CD4-positive, alpha-beta T cell treated with Interleukin-2 at 100 ng/mL for 4 hours (primary cell): ENCODE measurements around the gene STXBP4.

Experiments
- DNase-seq: peaks from one replicate; pipeline ENCODE4 v3.0.0-alpha.2; 2020; ENCODE audit warnings: low spot score

Gene STXBP4

DNA sequence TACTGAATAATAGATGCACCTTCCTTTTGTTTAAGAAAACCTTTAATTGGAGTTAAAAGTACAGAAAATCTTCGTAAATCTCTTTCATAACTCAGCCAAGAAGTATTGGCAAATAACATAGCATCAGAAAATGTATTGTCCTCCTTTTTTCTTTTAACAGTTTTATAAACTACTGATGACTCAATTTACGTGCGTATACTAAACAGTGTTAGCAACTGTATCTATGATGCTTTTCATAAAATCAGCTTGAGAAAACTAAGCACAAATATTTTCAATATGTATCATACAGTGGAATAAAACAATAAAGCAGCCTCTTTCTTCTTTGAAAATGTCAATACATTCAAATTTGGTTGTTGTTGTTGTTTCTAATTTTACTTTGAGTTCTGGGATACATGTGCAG is 88.6 kb downstream of the STXBP4 start:
- DNase-seq: no peak

DNA sequence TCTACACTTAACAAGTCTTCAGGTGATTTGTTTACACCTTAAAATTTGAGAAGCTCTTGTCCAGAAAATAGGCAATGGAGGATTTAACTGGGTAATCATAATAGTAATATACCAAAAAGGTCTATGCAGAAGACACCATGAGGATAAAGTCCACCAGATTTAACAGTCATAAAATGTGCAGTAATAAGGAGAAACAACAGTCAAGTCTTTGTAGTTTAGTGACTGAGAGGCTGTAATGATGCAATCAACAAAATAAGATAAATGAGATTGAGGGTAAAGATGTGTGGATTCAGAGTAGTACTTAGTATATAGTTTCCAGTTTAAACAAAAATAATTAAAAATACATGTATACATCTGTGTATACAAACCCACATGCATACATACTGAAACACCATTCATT is 91.2 kb downstream of the STXBP4 start:
- DNase-seq: no peak

DNA sequence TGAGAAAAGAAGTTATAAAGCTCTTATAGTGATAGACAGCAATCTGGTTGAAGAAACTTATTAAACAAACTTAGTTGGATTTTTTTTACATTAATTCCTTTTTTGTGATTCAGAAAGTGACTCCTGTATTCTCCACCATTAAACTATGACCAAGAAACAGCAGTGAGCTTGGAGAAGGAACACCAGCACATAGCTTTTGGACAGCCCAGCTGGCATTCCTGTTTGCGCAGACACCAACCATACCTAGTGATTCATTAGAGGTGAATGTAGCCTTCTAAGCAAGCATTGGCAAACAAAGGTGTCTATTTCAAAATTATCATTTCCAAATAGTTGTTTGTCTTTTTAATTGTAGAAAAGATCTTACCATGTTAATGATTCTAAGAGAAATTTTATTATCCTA is 94.4 kb downstream of the STXBP4 start:
- DNase-seq: no peak

GRCh38 chr17:55063885-55064874 is 95.6 kb downstream of the STXBP4 start:
- peak; percentile 22 for DNase-seq

DNA sequence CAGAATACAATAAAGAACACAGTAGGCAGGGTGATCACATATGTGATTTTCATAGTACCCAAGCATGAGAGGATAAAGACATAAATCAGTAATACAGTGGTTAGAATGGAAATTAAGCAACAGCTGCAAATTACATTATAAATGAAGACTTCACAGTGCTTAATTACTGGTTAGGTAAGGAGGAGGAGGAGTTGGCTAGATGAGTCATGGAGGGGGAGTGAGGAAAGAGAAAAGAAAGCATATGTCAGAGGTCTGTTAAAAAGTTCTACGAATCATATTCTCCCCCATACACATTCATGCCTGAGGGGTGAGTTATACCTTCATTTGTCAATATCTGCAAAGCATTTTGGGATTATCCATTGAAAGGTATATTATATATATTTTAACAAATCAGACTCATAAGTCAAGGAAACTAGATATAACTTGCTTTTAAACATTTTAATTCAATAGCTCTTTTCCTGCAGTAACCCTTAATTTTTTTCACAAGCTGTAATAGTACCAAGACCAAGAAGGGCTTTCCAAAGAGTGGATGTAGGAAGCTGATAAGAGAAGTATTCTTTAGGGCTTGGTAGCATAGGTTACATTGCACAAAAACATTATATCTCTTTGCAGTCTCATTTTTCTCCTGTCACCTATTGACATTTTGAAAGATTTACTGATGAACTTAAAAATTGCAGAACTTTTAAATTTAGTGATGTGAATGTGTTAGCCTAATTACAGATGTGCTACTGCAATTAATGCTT is 99.3 kb downstream of the STXBP4 start:
- peak; percentile 34 for DNase-seq

GRCh38 chr17:55068862-55069811 is 100.6 kb downstream of the STXBP4 start:
- no peak for DNase-seq

DNA sequence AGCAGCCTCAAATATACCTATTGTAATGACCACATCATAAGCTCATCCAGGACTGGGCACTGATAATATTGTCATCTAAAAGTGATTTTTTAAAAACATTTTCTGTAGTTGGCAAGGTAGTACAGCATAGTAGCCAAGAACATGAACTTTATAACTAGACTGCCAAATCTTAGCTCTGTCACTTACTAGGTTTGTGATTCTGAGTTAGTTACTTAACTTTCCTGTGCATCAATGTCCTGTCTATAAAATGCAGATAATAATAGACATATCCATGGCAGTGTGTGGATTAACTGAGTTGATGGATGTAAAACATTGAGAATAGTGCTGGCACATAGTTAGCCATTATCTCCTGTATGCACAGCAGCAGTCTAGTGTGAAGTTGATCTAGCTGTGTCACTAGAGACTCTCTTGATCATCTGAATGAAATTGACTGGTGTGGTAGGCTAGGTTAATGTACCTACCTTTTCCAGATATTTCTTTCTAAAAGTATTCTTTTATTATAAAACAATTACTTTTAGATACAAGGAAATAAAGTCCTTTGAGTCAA is 101.5 kb downstream of the STXBP4 start:
- DNase-seq: no peak

DNA sequence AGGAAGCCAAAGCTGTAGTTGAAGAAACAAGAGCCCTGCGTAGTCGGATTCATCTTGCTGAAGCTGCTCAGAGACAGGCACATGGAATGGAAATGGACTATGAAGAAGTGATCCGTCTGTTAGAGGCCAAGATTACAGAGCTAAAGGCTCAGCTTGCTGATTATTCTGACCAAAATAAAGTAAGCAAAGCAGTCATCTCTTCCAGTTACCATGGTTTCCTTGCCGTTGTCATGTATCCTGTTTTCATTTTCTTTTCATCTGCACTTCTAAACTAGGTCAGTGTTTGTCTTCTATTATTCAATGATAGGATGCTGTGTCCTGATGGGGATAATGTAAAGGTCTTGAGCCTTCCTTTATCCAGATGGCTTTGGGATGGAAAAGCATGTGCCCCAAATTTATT is 104.3 kb downstream of the STXBP4 start:
- peak; percentile 57 for DNase-seq

- peak; percentile 5 for DNase-seq
These were observed 104.9 kb downstream of the STXBP4 start for GRCh38 chr17:55073467-55073866.

GRCh38 chr17:55081559-55081958 is 113.0 kb downstream of the STXBP4 start:
- DNase-seq: no peak

DNA sequence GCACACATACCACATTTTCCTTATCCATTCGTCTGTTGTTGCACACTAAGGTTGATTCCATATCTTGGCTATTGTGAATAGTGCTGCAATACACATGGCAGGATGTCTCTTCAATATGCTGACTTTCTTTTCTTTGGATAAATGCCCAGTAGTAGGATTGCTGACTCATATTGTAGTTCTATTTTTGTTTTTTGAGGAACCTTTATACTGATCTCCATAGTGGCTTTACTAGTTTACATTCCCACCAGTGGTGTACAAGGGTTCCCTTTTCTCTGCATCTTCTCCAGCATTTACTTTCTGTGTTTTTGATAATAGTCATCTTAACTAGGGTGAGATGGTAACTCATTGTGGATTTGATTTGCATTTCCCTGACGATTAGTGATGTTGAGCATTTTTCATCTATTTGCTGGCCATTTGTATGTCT is 118.1 kb downstream of the STXBP4 start:
- no peak for DNase-seq

DNA sequence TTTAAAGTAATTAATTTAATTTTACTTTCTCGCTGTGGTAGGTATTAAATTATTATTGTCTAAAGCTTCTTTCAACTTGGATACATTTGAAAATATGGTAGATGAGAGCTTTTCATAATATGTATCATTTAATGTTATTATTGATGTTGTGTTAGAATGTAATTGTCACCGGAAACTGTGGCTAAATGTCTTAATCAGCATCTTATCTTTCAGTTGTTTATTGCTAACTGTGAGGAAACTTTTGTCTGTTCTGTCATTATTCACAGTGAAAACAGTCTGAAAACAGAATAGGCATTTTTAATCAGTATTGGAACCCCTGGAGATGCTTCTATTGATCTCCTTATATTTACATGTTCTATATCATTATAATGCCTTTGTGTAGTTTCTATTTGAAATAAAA is 120.7 kb downstream of the STXBP4 start:
- peak; percentile 35 for DNase-seq

- peak; percentile 73 for DNase-seq
These were observed 121.5 kb downstream of the STXBP4 start for GRCh38 chr17:55090079-55090492.

GRCh38 chr17:55093353-55093752 is 124.8 kb downstream of the STXBP4 start:
- DNase-seq: peak; percentile 50

GRCh38 chr17:55098765-55099164 is 130.2 kb downstream of the STXBP4 start:
- DNase-seq: no peak

- DNase-seq: no peak
These were observed 142.0 kb downstream of the STXBP4 start for GRCh38 chr17:55110521-55110920.

- DNase-seq: no peak
These were observed 145.7 kb downstream of the STXBP4 start for GRCh38 chr17:55114283-55114682.

GRCh38 chr17:55116440-55116914 is 147.9 kb downstream of the STXBP4 start:
- DNase-seq: peak; percentile 30

DNA sequence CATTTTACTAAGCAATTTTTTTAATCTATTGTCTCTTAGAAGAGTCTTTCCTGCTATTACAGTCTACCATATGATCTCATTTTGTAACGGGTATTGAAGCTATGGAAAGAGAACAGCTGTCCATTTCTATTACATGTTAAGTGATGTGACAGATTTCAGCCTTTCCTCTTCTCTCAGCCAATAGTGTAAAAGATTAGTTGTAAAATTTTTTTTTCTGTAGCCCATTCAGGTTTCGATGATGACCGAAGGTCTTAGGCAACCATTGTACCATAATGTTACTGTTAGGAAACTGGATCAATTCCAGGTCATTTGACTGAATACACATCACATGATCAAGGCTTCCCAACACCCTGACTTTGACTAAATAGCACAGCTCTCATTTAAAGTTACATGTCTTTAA is 148.6 kb downstream of the STXBP4 start:
- DNase-seq: peak; percentile 20

DNA sequence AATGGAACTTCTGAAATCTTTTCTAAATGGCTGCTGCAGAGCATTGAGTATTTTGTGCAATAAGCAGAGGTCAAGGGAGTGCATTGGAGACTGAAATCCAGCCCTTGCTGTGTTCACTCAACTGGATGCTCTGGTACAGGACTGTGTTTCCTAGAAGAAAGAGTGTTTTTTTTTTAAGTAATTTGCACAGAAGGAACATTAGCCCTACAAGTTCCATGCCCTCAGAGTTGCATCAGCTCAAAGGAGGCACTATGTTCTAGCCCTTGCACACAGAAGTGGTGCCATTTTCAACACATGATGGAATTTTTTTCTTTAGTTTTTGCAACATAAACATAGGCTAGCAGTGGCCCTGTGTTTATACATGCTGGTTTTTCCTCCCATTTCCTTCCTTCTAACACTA is 152.1 kb downstream of the STXBP4 start:
- DNase-seq: no peak

DNA sequence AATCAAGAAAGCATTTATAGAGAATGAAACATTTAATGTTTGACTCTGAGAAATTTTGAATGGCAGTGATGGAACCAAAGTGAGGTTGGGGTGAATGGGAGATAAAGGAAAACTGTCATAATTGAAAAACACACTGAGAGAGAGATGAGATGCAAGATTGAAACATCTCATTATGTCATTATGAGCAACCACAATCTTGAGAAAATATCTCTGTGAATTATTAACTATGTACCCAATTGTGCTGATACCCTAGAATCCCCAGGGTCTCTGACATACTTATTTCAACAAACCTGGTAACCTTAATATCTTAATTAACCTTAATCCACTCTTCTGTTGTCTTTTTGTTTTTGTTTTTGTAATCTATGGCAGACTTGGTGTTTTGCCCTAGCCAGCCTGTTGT is 152.7 kb downstream of the STXBP4 start:
- DNase-seq: no peak
